ENCODE data around the gene PRKCQ. TPM values are rescaled to one million over a fixed set of nuclear protein-coding genes. Genes with fewer than 3 reads are reported as not detected.
A peak's percentile ranks its signal among the peaks of the same experiment; 100 is the strongest.

PRKCQ gene
- total and polyA plus RNA-seq, 2 of the 4 experiments (the other 2 are of a cell fraction), result under 0.01 to 0.03 TPM

- dilution Hi-C loops (cut with HindIII; ENCODE audit: low sequenced_read_pairs, unreplicated experiment), result no loop called here
- POLR2A ChIA-PET (ENCODE audit: unreplicated experiment), result no interaction called here
Measured at GRCh38 chr10:6460861-6461409, 119.1 kb downstream of the PRKCQ start.

More at GRCh38 chr10:6460861-6461409, 119.1 kb downstream of the PRKCQ start:
- H3K14ac ChIP-seq (replicated peaks; ENCODE audit: low read depth, low read length), result no peak overlapping the region
- no peaks in the 10 kb centered on the region for H3K36me3 ChIP-seq (ENCODE audit: control insufficient read depth, insufficient read depth, low read length)
- CTCF ChIA-PET, result no interaction called here
- no peak for TF ChIP-seq POLR2A (IDR thresholded peaks at IDR 0.05; ENCODE audit: low read depth, low read length)
- TF ChIP-seq RAD21 (IDR thresholded peaks at IDR 0.05; ENCODE audit: low read length), result no peak
- 42% methylated on average over 2 of the region's 2 CpGs; no CpG with 5 or more reads in 1 of the 2 experiments for WGBS, 2 experiments (ENCODE audit: extremely low coverage in 2 of 2, insufficient read length in 1 of 2)
- H3K4me1 ChIP-seq (ENCODE audit: control insufficient read depth, insufficient read depth, low read length), result no peaks in the 10 kb centered on the region
- no peak overlapping the region for H2BK120ac ChIP-seq (ENCODE audit: low read depth, low read length)
- H2BK20ac ChIP-seq (ENCODE audit: low read depth, low read length), result no peak overlapping the region
- H4K91ac ChIP-seq (ENCODE audit: insufficient read depth, low read depth, low read length), result no peak overlapping the region
- no TSS peak for BruUV-seq (replicated peaks)
- peak overlapping the region; percentile 56 for H2BK5ac ChIP-seq (ENCODE audit: low read depth, low read length, poor library complexity, severe bottlenecking)
- H3K18ac ChIP-seq (ENCODE audit: low read depth, low read length), result no peak overlapping the region
- in situ Hi-C loops (cut with MboI; ENCODE audit: low sequenced_read_pairs), result no loop called here
- H3K79me1 ChIP-seq (ENCODE audit: low read depth in 1 of 2, low read length in 2 of 2), result no peaks in the 10 kb centered on the region
- no peak overlapping the region for H3K23ac ChIP-seq (ENCODE audit: low read depth, low read length)
- no peak overlapping the region for H2AFZ ChIP-seq (replicated peaks; ENCODE audit: low read length, poor library complexity)
- H2AK5ac ChIP-seq (ENCODE audit: low read depth, low read length), result no peak overlapping the region
- ATAC-seq (ENCODE audit: low read depth) (no peak), DNase-seq (no peak)
- no peak overlapping the region for H3K9ac ChIP-seq (ENCODE audit: low read depth, low read length)
- H2AK9ac ChIP-seq (replicated peaks; ENCODE audit: low read depth, low read length, poor library complexity), result no peak overlapping the region
- no peaks in the 10 kb centered on the region for H3K9me1 ChIP-seq (ENCODE audit: insufficient read depth, low read length)
- no peaks in the 10 kb centered on the region for H4K20me1 ChIP-seq (ENCODE audit: insufficient read depth, low read length)
- no peak overlapping the region for H4K5ac ChIP-seq (ENCODE audit: low read depth, low read length)
- H3K27me3 ChIP-seq (ENCODE audit: control insufficient read depth, insufficient read depth, low read length), result no peaks in the 10 kb centered on the region
- no peaks in the 10 kb centered on the region for H3K9me3 ChIP-seq (ENCODE audit: control insufficient read depth, insufficient read depth, low read length)
- no peak overlapping the region for H4K8ac ChIP-seq (ENCODE audit: low read depth in 2 of 2, low read length in 2 of 2)
- H3K4ac ChIP-seq (ENCODE audit: low read depth, low read length), result no peak overlapping the region
- no peak overlapping the region for H2BK15ac ChIP-seq (ENCODE audit: low read depth, low read length)
- intact Hi-C loops (cut with micrococcal nuclease), result no loop called here
- H3K27ac ChIP-seq (ENCODE audit: insufficient read depth, low read length), result no peak overlapping the region
- no peak overlapping the region for H3K56ac ChIP-seq (ENCODE audit: extremely low read depth, insufficient read depth, low read length)
- H3K4me2 ChIP-seq (ENCODE audit: low read depth, low read length), result no peak overlapping the region
- no peak overlapping the region for H3K4me3 ChIP-seq (ENCODE audit: insufficient read depth, low read depth, low read length)
